Measurements from ENCODE around the gene GSTM5. TPM values are rescaled to one million over a fixed set of nuclear protein-coding genes. Genes with fewer than 3 reads are reported as not detected.
"Not testable (repeated sequence)": the region's sequence is repeated elsewhere in the genome, so short reads cannot be mapped to it uniquely, and the experiment has no call there.

Gene GSTM5
- total RNA-seq, 1 experiment from 2014 or later: not detected

DNA sequence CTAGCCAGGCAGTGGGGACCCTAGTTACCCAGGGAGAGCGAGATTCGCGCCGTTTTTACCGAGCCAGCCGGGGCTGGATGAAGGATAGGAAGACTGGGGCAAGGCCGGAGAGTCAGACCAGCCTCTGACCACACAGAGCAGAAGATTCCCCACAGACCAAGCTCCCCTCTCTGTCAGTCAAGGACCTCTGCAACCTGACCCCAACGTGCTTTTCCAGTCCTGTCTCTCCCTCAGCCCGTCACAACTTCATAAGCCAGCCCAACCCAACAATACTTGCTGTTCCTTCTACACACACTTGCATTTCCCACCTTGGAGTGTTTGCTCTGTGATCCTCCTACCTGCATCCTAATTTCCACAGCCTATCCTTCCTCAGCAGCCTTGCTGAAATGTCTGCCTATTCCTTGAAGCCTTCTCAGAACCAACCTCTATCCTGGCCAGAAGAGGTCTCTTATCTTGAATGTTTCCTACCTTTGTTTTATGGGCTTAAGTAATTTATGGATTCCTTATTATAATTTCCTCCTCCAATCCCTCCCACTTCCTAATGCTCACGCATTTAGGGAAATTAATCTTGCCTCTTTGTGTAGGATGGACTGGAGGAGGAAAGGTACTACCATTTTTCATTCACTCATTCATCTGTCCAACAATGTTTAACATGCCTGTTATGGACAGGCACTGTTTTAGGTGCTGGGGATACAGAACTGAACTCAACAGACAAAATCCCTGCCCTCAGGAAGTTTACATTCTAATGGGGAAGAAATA lies 28.7 kb downstream of the GSTM5 start, which contains the start of gene GSTM3:
Gene GSTM3, minus strand, starts transcription at position 424 of the 759 bp plus-strand sequence. CDS start 751 bp downstream, outside the sequence.
- Mint-ChIP-seq H3K9me3 (ENCODE audit: unreplicated experiment) (peaks cover 5% of the 10 kb centered on the region), H3K4me3 (ENCODE audit: unreplicated experiment) (no peak within 1 kb of the TSS), H3K36me3 (ENCODE audit: insufficient read depth, unreplicated experiment) (no peaks in the 10 kb centered on the region), H3K4me1 (ENCODE audit: insufficient read depth, unreplicated experiment) (no peaks in the 10 kb centered on the region), H3K27ac (ENCODE audit: low read depth, unreplicated experiment) (no peak within 1 kb of the TSS), H3K27me3 (ENCODE audit: insufficient read depth, unreplicated experiment) (peaks cover 42% of the 10 kb centered on the region)
- TF ChIP-seq, protein P1, sequence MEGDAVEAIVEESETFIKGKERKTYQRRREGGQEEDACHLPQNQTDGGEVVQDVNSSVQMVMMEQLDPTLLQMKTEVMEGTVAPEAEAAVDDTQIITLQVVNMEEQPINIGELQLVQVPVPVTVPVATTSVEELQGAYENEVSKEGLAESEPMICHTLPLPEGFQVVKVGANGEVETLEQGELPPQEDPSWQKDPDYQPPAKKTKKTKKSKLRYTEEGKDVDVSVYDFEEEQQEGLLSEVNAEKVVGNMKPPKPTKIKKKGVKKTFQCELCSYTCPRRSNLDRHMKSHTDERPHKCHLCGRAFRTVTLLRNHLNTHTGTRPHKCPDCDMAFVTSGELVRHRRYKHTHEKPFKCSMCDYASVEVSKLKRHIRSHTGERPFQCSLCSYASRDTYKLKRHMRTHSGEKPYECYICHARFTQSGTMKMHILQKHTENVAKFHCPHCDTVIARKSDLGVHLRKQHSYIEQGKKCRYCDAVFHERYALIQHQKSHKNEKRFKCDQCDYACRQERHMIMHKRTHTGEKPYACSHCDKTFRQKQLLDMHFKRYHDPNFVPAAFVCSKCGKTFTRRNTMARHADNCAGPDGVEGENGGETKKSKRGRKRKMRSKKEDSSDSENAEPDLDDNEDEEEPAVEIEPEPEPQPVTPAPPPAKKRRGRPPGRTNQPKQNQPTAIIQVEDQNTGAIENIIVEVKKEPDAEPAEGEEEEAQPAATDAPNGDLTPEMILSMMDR (IDR thresholded peaks at IDR 0.05; ENCODE audit: unreplicated experiment): no peak
- DNase-seq (ENCODE audit: unreplicated experiment): no peak
- no TSS peak for BruUV-seq (replicated peaks)
- CTCF ChIA-PET: interaction anchor here (0.7 kb wide), 1 partner anchor 26 kb away, joined by 3 read pairs; no protein-coding TSS in a partner anchor
- intact Hi-C loops (cut with micrococcal nuclease): no loop called here
- POLR2A ChIA-PET: interaction anchor here (0.6 kb wide), 1 partner anchor 25 kb away, joined by 3 read pairs; no protein-coding TSS in a partner anchor

DNA sequence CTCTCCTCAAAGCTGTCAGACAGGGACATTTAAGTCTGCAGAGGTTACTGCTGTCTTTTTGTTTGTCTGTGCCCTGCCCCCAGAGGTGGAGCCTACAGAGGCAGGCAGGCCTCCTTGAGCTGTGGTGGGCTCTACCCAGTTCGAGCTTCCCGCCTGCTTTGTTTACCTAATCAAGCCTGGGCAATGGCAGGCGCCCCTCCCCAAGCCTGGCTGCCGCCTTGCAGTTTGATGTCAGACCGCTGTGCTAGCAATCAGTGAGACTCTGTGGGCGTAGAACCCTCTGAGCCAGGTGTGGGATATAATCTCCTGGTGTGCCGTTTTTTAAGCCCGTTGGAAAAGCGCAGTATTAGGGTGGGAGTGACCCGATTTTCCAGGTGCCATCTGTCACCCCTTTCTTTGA lies 36.3 kb downstream of the GSTM5 start:
- BruUV-seq (replicated peaks); H3K36me3 Mint-ChIP-seq (ENCODE audit: insufficient read depth, unreplicated experiment): not testable (repeated sequence)
- H3K27me3 Mint-ChIP-seq (ENCODE audit: insufficient read depth, unreplicated experiment): peaks cover 61% of the 10 kb centered on the region

GRCh38 chr1:109749221-109749620 lies 37.2 kb downstream of the GSTM5 start:
- Mint-ChIP-seq H3K4me1 (ENCODE audit: insufficient read depth, unreplicated experiment) (no peaks in the 10 kb centered on the region), H3K9me3 (ENCODE audit: unreplicated experiment) (no peaks in the 10 kb centered on the region), H3K27me3 (ENCODE audit: insufficient read depth, unreplicated experiment) (peaks cover 61% of the 10 kb centered on the region), H3K36me3 (ENCODE audit: insufficient read depth, unreplicated experiment) (no peaks in the 10 kb centered on the region), H3K4me3 (ENCODE audit: unreplicated experiment) (no peak overlapping the region), H3K27ac (ENCODE audit: low read depth, unreplicated experiment) (no peak overlapping the region)
- TF ChIP-seq, protein P1 (IDR thresholded peaks at IDR 0.05; ENCODE audit: unreplicated experiment): no peak
- intact Hi-C loops (cut with micrococcal nuclease): no loop called here
- ChIA-PET CTCF (interaction anchor here (0.5 to 1.7 kb wide), 4 partner anchors 24 to 180 kb away, joined by 4 to 8 read pairs (median 4); no protein-coding TSS in a partner anchor), POLR2A (no interaction called here)
- DNase-seq (ENCODE audit: unreplicated experiment): no peak
- BruUV-seq (replicated peaks): no TSS peak

More for the DNA sequence above, 36.3 kb downstream of the GSTM5 start:
- CTCF ChIA-PET: interaction anchor here (1.6 kb wide), 1 partner anchor 25 kb away, joined by 4 read pairs; no protein-coding TSS in a partner anchor
- H3K4me1 Mint-ChIP-seq (ENCODE audit: insufficient read depth, unreplicated experiment); POLR2A ChIA-PET; H3K4me3 Mint-ChIP-seq (ENCODE audit: unreplicated experiment); DNase-seq (ENCODE audit: unreplicated experiment); H3K9me3 Mint-ChIP-seq (ENCODE audit: unreplicated experiment); intact Hi-C loops (cut with micrococcal nuclease); H3K27ac Mint-ChIP-seq (ENCODE audit: low read depth, unreplicated experiment): not testable (repeated sequence)

DNA sequence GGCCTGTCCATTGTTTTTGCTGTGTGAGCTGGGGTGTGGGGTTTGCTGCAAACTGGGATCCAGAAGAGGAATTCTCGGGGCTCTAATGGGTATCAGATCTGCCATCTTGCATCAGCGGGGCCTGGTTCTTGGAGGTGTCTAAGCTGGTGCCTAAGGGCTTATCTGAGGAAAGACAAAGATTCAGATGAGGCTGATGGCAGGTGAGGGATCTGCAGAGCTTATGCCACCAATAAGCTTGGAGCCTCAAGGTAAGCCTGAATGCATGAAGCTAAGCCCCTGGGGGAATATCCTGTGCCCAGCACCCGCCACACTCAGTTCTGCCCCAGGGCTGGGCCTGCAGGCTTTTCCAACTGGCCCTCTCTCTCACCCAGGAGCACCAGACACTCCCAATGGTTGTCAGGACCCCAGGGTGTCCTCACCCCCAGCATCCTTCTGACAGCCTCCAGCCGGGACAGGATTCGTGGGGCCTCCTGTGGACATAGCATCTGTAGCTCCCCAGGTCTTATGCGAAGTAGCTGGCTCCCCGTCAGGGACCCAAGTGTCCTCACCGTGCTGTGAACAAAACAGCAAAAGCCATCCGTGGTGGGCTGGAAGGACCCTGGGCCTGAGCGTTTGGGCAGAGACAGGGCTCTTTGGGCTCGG lies 38.3 kb downstream of the GSTM5 start:
- no TSS peak for BruUV-seq (replicated peaks)
- H3K9me3 Mint-ChIP-seq (ENCODE audit: unreplicated experiment): no peaks in the 10 kb centered on the region
- no peak overlapping the region for H3K27ac Mint-ChIP-seq (ENCODE audit: low read depth, unreplicated experiment)
- no peaks in the 10 kb centered on the region for H3K36me3 Mint-ChIP-seq (ENCODE audit: insufficient read depth, unreplicated experiment)
- intact Hi-C loops (cut with micrococcal nuclease): no loop called here
- ChIA-PET POLR2A (interaction anchor here (1.0 kb wide), 1 partner anchor 22 kb away, joined by 3 read pairs; no protein-coding TSS in a partner anchor), CTCF (interaction anchor here (1.3 to 1.7 kb wide), 2 partner anchors 24 to 27 kb away, joined by 4 to 5 read pairs; no protein-coding TSS in a partner anchor)
- TF ChIP-seq, protein P1 (IDR thresholded peaks at IDR 0.05; ENCODE audit: unreplicated experiment): no peak
- peaks cover 57% of the 10 kb centered on the region for H3K27me3 Mint-ChIP-seq (ENCODE audit: insufficient read depth, unreplicated experiment)
- H3K4me3 Mint-ChIP-seq (ENCODE audit: unreplicated experiment): no peak overlapping the region
- no peaks in the 10 kb centered on the region for H3K4me1 Mint-ChIP-seq (ENCODE audit: insufficient read depth, unreplicated experiment)
- no peak for DNase-seq (ENCODE audit: unreplicated experiment)
